Muscle layer of colon (tissue), 2 donors: ENCODE results near the gene DPP6.
"Not testable (repeated sequence)": the region's sequence is repeated elsewhere in the genome, so short reads cannot be mapped to it uniquely, and the experiment has no call there.

Source experiments
- H3K27ac ChIP-seq: one replicate; pipeline ENCODE4 v1.7.0; 2013; ENCODE audit warnings: low read depth, mild to moderate bottlenecking, low read length, moderate library complexity
- H3K27me3 ChIP-seq, 2 donors: one replicate each; pipeline ENCODE4 v1.7.0; 2013; ENCODE audit warnings: low read length in 2 of 2, mild to moderate bottlenecking in 2 of 2; ENCODE audit not compliant: insufficient read depth in 2 of 2, control insufficient read depth in 1 of 2
- H3K36me3 ChIP-seq: one replicate; pipeline ENCODE4 v1.7.0; 2013; ENCODE audit warnings: mild to moderate bottlenecking, low read length; ENCODE audit not compliant: insufficient read depth
- H3K4me1 ChIP-seq: one replicate; pipeline ENCODE4 v1.7.0; 2013; ENCODE audit warnings: mild to moderate bottlenecking, low read length; ENCODE audit not compliant: insufficient read depth
- H3K4me3 ChIP-seq, 2 donors: one replicate each; pipeline ENCODE4 v1.7.0; 2013; ENCODE audit warnings: low read length in 2 of 2, low read depth in 1 of 2, mild to moderate bottlenecking in 1 of 2, moderate library complexity in 1 of 2
- H3K9ac ChIP-seq: one replicate; pipeline ENCODE4 v1.7.0; 2013; ENCODE audit warnings: low read length
- H3K9me3 ChIP-seq: one replicate; pipeline ENCODE4 v1.7.0; 2013; ENCODE audit warnings: mild to moderate bottlenecking, low read length
- donor health status: abdominal sarcoma.
- donor health status: Adenocarcinoma of cecum.

Gene DPP6

DNA sequence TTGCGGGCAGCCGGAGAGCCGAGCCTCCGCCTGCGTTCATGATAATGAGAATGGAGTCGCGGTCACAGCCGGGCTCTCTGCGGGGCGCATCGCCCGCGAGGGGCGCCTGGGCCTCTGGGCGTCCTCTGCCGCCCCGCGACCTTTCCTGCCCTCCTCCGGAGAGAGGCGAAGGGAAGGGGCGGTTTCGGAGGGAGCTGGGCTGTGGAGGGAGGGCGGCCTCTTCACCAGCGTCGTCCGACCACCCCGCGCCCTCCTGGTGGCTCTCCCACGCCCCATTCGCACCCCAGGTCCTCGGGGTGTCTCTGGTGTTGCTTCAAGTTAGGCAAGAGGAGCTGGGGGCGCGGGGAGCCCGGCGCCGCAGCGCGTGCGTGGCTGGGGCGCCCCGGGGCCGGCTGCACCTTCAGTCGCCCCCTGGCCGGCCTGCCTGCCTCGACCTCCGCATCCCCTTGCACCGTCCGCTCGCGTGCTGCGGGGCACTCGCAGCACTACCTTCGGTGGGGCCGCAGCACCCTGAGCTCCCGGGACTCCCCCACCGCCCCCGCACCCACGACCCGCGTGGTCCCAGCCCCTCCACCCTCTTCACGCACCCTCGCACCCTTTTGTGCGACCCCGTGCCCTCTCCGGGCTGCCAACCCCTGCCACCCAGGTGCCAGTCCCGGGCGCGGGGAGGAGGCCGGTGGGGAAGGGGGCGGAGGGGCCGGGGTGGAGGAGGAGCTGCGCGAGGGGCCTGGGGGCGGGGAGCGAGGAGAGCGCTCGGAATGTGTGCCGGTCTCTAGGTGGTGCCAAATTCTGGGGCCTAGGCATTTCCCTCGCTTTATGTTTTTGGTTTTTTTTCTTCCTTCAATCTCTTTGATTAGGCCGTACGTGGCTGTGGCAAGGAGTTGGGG, at the start of gene DPP6:
Gene DPP6, plus strand, starts transcription at position 756 of the 887 bp plus-strand sequence.
- not testable (repeated sequence) for H3K4me1 ChIP-seq, H3K36me3 ChIP-seq, H3K4me3 ChIP-seq, H3K27ac ChIP-seq, H3K9ac ChIP-seq, H3K9me3 ChIP-seq, H3K27me3 ChIP-seq

DNA sequence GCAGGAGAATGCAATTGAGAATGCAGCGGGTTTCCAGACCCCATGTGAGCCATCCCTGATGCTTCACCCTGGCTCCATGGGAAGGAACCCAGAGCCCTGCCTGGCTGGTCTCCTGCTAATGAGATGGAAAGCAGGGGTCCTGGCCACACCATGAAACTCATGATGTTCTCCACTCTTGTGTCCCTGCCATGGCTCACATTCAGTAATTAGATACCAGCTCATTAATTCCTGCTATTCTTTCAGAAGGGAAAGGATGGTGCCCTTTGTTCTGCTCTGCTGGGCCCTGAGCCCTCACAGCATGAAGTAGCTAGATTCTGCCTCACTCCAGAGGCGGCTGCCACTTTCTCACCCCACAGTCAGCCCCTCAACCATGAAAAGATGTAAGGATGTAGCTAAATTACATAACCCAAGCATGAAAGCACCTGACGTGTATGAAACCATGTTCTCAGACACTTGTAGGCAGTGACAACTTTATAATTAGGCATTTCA, 42.7 kb upstream of the DPP6 start:
- not testable (repeated sequence) for H3K4me1 ChIP-seq, H3K27ac ChIP-seq, H3K9ac ChIP-seq, H3K27me3 ChIP-seq, H3K9me3 ChIP-seq, H3K4me3 ChIP-seq, H3K36me3 ChIP-seq

DNA sequence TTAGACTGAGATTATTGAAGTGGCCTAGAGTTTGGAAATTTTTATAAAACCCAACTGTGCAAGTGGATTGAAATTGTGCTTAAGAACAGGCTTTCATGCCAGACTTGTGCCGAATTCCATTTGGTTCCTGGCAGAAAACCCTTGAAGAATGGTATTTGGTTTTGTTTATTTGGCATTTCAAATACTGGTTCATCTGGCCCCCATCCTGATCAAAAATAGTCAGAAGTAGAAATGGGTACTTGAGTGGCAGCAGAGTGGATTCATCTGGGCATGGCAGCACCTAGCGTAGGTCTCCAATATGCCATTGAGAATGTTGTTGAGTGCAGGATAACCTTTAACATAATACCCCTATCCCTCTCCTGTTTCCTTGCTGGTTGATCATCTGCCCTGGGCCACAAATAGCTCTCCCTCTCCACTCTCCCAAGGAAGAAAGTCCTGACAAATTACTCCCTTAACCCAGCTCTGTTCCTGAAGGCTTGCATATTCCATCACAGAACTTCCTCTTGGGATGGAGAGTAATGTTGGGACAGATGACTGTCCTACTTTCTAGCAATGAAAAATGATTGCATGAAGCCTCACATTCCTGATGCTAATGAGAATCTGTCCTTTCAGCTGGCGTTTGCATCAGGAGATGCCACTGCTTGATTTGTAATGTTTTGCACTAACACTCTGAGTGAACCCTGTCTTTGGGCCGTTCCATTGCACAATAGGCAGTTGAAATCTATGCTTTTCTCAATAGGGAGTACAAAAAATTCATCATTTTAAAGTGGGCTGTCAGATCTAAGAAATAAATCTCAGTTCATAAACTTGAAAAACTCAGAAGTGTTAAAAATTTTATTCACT, 41.3 kb upstream of the DPP6 start:
- not testable (repeated sequence) for H3K4me3 ChIP-seq, H3K9ac ChIP-seq, H3K27me3 ChIP-seq, H3K9me3 ChIP-seq, H3K27ac ChIP-seq, H3K36me3 ChIP-seq, H3K4me1 ChIP-seq

DNA sequence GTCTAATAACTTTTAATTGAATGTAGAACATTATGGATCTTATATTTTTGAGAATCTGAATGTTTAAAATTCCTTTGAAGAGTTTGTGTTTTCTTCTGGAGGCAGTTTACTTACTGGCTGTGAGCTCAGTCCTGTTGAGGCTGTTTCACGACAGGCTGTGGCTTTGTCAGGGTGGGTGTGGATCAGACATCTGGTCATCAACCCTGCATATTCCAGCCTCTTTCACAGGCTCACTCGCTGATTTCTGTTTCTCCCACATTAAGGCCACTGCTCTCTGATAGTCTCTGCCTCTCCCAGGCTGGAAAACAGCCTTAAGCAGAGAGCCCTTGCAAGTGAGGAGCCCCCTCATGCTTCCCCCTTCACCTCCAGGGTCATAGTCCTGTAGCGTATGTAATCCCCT, 39.4 kb upstream of the DPP6 start:
- not testable (repeated sequence) for H3K36me3 ChIP-seq, H3K27ac ChIP-seq, H3K4me3 ChIP-seq, H3K9me3 ChIP-seq, H3K4me1 ChIP-seq, H3K27me3 ChIP-seq, H3K9ac ChIP-seq

DNA sequence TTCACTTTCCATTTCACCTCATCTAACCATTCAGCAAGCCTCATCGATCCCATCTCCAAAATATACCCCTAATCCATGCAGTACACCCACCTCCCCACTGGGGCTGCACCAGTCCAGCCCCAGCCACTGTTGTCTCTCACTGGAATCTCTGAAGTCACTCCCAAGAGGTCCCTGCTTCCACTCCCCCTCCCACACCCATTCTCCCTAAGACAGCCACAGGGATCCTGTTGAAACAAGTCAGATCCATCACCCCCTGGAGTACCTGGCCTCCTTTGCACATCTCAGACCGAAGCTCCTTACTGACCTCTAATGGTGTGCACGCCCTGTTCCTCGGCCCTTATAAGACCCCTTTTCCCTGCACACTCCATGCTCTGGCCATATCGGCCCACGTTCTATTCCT, 36.6 kb upstream of the DPP6 start:
- H3K27ac ChIP-seq, H3K9ac ChIP-seq, H3K9me3 ChIP-seq, H3K4me1 ChIP-seq, H3K36me3 ChIP-seq, H3K27me3 ChIP-seq, H3K4me3 ChIP-seq: not testable (repeated sequence)

DNA sequence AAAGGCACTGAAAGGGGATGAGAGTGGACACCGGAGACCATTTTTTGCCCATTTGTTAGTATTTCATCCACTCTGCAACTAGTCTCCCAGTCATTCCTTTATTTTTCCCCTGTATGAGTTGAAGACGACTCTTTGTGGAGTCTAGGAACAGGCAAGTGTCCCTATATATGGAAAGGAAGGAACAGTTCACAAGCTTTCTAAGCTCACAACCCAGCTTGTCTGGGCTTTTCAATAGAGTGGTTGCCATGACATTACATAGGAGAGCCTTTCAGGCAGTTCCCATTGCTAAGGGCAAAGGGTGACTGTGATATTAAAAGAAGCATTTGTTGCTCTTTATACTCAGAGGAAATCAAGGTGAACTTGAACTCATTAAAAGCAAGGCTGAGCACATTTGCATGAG, 33.8 kb upstream of the DPP6 start:
- not testable (repeated sequence) for H3K9me3 ChIP-seq, H3K9ac ChIP-seq, H3K4me1 ChIP-seq, H3K36me3 ChIP-seq, H3K27ac ChIP-seq, H3K27me3 ChIP-seq, H3K4me3 ChIP-seq

DNA sequence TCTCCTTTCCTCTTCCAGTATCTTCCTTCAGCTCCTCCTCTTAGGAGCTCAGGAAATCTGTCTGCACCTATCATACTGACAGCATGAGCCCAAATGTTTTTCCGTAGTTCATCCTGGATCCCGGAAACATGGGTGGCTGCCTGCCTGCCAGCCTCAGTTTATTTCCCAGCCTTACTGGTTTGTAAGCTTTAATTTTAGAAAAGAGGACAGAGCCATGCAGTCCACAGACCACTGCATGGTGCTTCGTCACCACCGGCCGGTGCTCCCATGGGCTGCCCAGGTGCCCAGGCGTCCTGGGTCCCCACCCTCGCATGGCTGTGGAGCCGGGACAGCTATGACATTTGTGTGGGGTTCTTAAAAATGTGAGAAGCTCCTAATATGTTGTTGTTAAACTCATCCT, 24.4 kb upstream of the DPP6 start:
- H3K4me1 ChIP-seq, H3K27me3 ChIP-seq, H3K36me3 ChIP-seq, H3K4me3 ChIP-seq, H3K9me3 ChIP-seq, H3K9ac ChIP-seq, H3K27ac ChIP-seq: not testable (repeated sequence)

DNA sequence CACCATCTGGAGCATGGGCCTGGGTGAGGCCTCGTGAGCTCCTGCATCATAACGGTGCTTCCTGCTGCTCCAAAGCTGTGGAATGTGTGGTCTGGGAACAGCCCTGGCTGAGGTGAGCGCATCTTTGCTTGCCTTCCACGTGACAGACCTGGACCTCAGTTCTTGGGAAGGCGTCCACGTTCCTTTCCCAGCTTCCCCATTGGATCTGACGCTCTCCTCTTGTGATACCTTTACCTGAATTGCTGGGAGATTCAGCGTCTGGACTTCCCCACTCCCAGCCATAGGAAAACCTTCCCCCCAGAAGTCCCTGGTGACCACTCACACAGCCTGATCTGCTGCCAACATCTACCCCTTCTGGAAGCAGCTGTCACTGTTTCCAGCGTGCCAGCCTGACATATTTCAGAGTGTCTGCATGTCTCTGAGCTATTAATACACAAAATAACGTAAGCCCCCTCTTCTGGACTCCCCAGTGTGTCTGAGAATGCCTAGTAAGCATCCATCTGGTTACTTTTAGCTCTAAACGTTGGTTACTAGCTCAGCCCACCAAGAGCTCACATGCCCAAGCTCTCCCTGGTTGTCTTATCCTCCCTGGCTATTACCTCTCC, 21.6 kb upstream of the DPP6 start:
- not testable (repeated sequence) for H3K4me1 ChIP-seq, H3K9ac ChIP-seq, H3K27me3 ChIP-seq, H3K9me3 ChIP-seq, H3K27ac ChIP-seq, H3K36me3 ChIP-seq, H3K4me3 ChIP-seq

DNA sequence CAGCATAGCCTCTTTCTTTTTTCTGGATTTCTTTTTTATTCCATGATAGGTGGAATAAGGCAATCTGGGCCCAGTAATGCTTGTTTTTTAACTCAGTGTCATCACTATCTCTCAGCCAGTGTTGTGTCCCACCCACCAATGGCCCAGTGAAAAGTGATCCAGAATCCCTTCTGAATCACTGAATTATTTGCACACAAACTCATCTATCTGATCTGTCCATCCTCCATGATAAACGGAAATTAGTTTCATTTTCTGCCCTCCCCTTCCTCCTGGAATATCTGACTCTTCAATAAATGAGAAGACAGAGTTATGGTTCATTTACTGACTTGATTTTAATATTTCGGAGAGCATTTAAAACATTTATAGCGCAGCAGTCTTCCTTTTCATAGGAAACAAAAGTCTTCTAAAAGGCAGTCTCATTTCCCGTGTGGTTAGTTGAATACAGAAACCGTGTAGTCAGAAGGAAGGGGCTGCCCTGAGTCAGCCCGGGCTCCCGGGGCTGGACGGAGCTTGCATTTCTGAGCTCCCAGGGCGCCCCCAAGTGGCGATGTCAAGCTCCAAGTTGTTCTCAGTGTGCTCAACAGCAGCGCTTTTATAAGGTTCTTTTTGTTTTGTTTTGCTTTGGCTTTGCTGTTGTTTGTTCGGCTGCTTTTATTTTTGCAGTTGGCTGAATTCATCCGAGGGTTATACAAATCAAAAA, 12.6 kb upstream of the DPP6 start:
- H3K4me1 ChIP-seq, H3K9ac ChIP-seq, H3K4me3 ChIP-seq, H3K36me3 ChIP-seq, H3K27me3 ChIP-seq, H3K9me3 ChIP-seq, H3K27ac ChIP-seq: not testable (repeated sequence)

DNA sequence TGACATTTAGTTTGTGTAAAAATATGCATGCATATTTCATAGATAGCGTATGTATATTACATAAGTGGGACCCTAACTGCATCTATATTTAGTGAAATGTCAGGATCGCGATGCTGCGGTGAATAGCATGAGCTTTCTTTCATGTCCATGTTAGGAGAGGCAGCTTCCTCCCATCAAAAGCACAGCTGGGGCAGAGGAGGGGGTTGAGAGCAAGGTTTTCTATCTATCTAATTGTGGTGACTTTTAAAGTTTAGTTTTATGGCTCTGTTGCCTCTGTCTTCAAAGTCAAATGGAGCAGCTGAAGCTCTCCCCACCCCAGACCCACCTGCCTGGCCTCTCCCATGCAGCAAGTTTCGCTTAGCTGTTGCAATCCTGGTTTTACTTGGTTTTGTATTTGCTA, 1.8 kb upstream of the DPP6 start:
- H3K9ac ChIP-seq, H3K27me3 ChIP-seq, H3K9me3 ChIP-seq, H3K36me3 ChIP-seq, H3K4me3 ChIP-seq, H3K27ac ChIP-seq, H3K4me1 ChIP-seq: not testable (repeated sequence)

DNA sequence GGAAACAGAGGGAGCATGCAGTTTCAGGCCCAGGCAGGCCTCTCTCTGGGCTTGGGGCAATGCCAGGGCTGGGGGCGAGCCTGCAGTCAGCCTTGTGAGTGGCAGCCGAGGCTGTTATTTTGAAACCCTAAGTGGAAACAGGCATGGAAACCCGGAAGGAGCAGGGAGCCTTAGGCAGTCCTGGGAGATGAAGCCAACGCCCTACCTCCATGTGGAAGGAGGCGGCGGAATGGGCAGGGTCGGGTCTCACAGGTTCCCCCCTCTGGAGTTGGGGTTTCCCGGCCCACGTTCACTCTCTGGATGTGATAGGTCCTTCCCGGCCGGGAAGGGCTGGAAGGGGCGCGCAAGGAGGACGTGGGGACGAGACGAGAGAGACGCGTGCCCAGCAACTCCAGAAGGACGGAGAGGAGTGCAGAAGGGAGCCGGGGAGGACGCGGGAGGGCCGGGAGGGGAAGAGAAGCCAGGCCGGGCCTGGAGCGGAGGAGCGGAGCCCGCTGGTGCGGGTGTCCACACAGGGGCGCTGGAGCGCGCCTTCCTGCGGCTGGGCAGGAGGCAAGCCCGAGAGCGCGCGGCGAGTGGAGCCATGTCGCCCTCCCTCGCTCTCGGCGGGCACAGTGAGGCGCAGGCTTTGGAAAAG, 1.1 kb upstream of the DPP6 start:
- H3K36me3 ChIP-seq, H3K4me1 ChIP-seq, H3K9me3 ChIP-seq, H3K27ac ChIP-seq, H3K4me3 ChIP-seq, H3K27me3 ChIP-seq, H3K9ac ChIP-seq: not testable (repeated sequence)
